HepG2 (cell line): ENCODE results near the gene HOXA6. TPM values are rescaled to one million over a fixed set of nuclear protein-coding genes. Genes with fewer than 3 reads are reported as not detected.
A peak's percentile ranks its signal among the peaks of the same experiment; 100 is the strongest.

Source experiments
- ATF1 ChIP-seq: IDR thresholded peaks from 2 replicates; pipeline ENCODE4 v1.6.1; 2016; ENCODE audit warnings: mild to moderate bottlenecking, control low read depth
- CCDC6 ChIP-seq: sonication (generic); formaldehyde crosslinking; IDR thresholded peaks from 2 replicates; pipeline ENCODE4 v1.8.1; 2022; ENCODE audit warnings: mild to moderate bottlenecking, missing genetic modification reagents, moderate library complexity
- FOXJ3 ChIP-seq: sonication (generic); formaldehyde crosslinking; IDR thresholded peaks from 2 replicates; pipeline ENCODE4 v1.4.0; 2020; ENCODE audit warnings: missing genetic modification reagents, mild to moderate bottlenecking, borderline replicate concordance
- MYNN ChIP-seq: sonication (generic); formaldehyde crosslinking; IDR thresholded peaks from 2 replicates; pipeline ENCODE4 v1.4.0; 2020; ENCODE audit warnings: mild to moderate bottlenecking, low read depth, missing genetic modification reagents
- SATB2 ChIP-seq: sonication (generic); formaldehyde crosslinking; IDR thresholded peaks from 2 replicates; pipeline ENCODE4 v1.5.0; 2020; ENCODE audit warnings: missing genetic modification reagents
- SP140L ChIP-seq: sonication (generic); formaldehyde crosslinking; IDR thresholded peaks from 2 replicates; pipeline ENCODE4 v1.4.0; 2020; ENCODE audit warnings: missing genetic modification reagents, borderline replicate concordance
- TCF7 ChIP-seq: sonication (generic); IDR thresholded peaks from 2 replicates; pipeline ENCODE4 v1.6.1; 2016; ENCODE audit warnings: antibody characterized with exemption, low read depth
- ZNF446 ChIP-seq: sonication (generic); formaldehyde crosslinking; IDR thresholded peaks from 2 replicates; pipeline ENCODE4 v1.5.0; 2020; ENCODE audit warnings: mild to moderate bottlenecking, missing genetic modification reagents
- ZNF7 ChIP-seq: IDR thresholded peaks from 2 replicates; pipeline ENCODE4 v1.6.1; 2016; ENCODE audit warnings: missing biosample characterization, missing genetic modification reagents
- ZSCAN9 ChIP-seq: IDR thresholded peaks from 2 replicates; pipeline ENCODE4 v1.6.1; 2016; ENCODE audit warnings: borderline replicate concordance
- polyA plus RNA-seq, 8 experiments: library from polyadenylated mRNA; depleted of rRNA in 3 of 8; stranded (reverse) in 7 of 8; unstranded in 1 of 8; fragments of >200 nt; fragmentation: Illumina TruSeq in 4 of 8; extraction: Trizol in 4 of 8; gene quantifications; 2 replicates each; pipeline versions ENCODE4 v1.2.1 to v1.2.3, GENCODE V29; 2011 to 2016; ENCODE audit warnings: low read depth in 4 of 8, missing spikeins in 1 of 8, mixed read lengths in 1 of 8; ENCODE audit not compliant: insufficient read depth in 1 of 8
- total RNA-seq, 5 experiments: library from RNA; depleted of rRNA; stranded (reverse); fragments of >200 nt; fragmentation: Illumina TruSeq; extraction: Trizol; gene quantifications; 2 replicates each; pipeline ENCODE4 v1.2.3, GENCODE V29; 2016; ENCODE audit warnings: low read depth in 1 of 5
- TF ChIP-seq, protein P1 (sequence below): sonication (generic); formaldehyde crosslinking; IDR thresholded peaks from 2 replicates; pipeline ENCODE4 v1.4.0; 2020; ENCODE audit warnings: missing genetic modification reagents
- TF ChIP-seq, protein P2 (sequence below): sonication (generic); formaldehyde crosslinking; IDR thresholded peaks from 2 replicates; pipeline ENCODE4 v1.4.0; 2020; ENCODE audit warnings: missing genetic modification reagents, borderline replicate concordance
- TF ChIP-seq, protein P3 (sequence below): sonication (generic); formaldehyde crosslinking; IDR thresholded peaks from 2 replicates; pipeline ENCODE4 v1.9.0; 2021; ENCODE audit warnings: missing genetic modification reagents, mild to moderate bottlenecking, borderline replicate concordance
- TF ChIP-seq, protein P4 (sequence below): sonication (generic); formaldehyde crosslinking; IDR thresholded peaks from 2 replicates; pipeline ENCODE4 v1.9.0; 2021; ENCODE audit warnings: missing genetic modification reagents, borderline replicate concordance
- TF ChIP-seq, protein P5 (sequence below): sonication (generic); formaldehyde crosslinking; IDR thresholded peaks from 2 replicates; pipeline ENCODE4 v1.4.0; 2020; ENCODE audit warnings: missing genetic modification reagents

The HOXA6 gene
- total and polyA plus RNA-seq, 2 of the 13 experiments (the other 11 are each of a cell fraction or from before 2014, with no cell fraction given): 1.3 to 1.5 TPM

DNA sequence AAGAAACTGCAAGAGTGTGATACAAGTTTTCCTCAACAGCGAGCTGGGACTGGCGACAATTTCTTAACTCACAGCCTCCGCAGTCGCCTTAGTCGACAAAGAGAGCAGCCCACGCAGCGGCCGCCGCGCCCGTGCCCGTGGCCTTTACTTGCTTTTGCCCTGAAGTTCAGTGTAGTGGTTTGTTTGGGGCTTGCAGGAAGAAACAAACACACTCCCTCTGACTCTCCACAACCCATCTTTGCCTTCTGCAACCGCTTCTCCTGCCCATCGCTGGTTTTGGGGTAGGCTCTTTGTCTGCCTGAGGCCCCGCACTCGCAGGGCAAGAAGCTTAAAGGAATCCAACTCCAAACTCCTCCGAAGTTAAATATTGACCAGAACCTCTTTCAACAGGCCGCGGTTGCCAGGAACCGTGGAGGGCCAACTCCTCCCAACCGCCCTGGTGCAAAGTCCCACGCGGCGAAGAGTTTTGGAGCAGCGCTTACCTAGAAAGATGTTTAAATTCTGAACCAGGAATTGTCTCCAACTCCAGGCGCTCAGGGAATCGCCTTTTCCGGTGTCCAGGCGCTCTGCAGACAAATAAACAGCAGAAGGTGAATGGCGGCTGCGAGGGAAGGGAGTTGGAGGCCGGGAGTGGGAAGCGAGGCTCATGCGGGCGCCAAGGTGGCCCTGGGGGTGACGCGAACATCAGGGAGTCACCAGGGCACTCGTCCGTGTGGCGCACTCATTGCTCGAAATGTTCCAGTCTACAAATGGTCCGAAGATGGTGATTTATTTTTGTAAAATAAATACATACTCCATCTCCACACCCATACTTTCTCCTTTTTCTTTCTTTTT lies 25.3 kb downstream of the HOXA6 start (continued):
- TF ChIP-seq, protein P1, sequence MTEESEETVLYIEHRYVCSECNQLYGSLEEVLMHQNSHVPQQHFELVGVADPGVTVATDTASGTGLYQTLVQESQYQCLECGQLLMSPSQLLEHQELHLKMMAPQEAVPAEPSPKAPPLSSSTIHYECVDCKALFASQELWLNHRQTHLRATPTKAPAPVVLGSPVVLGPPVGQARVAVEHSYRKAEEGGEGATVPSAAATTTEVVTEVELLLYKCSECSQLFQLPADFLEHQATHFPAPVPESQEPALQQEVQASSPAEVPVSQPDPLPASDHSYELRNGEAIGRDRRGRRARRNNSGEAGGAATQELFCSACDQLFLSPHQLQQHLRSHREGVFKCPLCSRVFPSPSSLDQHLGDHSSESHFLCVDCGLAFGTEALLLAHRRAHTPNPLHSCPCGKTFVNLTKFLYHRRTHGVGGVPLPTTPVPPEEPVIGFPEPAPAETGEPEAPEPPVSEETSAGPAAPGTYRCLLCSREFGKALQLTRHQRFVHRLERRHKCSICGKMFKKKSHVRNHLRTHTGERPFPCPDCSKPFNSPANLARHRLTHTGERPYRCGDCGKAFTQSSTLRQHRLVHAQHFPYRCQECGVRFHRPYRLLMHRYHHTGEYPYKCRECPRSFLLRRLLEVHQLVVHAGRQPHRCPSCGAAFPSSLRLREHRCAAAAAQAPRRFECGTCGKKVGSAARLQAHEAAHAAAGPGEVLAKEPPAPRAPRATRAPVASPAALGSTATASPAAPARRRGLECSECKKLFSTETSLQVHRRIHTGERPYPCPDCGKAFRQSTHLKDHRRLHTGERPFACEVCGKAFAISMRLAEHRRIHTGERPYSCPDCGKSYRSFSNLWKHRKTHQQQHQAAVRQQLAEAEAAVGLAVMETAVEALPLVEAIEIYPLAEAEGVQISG (CRISPR knock-in tag): peak; percentile 75
- TF ChIP-seq ZNF7 (CRISPR knock-in tag): no peak
- peak; percentile 16; the same call in 1 of the 2 replicates for TF ChIP-seq FOXJ3 (CRISPR knock-in tag)
- TF ChIP-seq, protein P2, sequence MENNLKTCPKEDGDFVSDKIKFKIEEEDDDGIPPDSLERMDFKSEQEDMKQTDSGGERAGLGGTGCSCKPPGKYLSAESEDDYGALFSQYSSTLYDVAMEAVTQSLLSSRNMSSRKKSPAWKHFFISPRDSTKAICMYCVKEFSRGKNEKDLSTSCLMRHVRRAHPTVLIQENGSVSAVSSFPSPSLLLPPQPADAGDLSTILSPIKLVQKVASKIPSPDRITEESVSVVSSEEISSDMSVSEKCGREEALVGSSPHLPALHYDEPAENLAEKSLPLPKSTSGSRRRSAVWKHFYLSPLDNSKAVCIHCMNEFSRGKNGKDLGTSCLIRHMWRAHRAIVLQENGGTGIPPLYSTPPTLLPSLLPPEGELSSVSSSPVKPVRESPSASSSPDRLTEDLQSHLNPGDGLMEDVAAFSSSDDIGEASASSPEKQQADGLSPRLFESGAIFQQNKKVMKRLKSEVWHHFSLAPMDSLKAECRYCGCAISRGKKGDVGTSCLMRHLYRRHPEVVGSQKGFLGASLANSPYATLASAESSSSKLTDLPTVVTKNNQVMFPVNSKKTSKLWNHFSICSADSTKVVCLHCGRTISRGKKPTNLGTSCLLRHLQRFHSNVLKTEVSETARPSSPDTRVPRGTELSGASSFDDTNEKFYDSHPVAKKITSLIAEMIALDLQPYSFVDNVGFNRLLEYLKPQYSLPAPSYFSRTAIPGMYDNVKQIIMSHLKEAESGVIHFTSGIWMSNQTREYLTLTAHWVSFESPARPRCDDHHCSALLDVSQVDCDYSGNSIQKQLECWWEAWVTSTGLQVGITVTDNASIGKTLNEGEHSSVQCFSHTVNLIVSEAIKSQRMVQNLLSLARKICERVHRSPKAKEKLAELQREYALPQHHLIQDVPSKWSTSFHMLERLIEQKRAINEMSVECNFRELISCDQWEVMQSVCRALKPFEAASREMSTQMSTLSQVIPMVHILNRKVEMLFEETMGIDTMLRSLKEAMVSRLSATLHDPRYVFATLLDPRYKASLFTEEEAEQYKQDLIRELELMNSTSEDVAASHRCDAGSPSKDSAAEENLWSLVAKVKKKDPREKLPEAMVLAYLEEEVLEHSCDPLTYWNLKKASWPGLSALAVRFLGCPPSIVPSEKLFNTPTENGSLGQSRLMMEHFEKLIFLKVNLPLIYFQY (CRISPR knock-in tag): no peak
- no peak for TF ChIP-seq SP140L (CRISPR knock-in tag)
- TF ChIP-seq, protein P3, sequence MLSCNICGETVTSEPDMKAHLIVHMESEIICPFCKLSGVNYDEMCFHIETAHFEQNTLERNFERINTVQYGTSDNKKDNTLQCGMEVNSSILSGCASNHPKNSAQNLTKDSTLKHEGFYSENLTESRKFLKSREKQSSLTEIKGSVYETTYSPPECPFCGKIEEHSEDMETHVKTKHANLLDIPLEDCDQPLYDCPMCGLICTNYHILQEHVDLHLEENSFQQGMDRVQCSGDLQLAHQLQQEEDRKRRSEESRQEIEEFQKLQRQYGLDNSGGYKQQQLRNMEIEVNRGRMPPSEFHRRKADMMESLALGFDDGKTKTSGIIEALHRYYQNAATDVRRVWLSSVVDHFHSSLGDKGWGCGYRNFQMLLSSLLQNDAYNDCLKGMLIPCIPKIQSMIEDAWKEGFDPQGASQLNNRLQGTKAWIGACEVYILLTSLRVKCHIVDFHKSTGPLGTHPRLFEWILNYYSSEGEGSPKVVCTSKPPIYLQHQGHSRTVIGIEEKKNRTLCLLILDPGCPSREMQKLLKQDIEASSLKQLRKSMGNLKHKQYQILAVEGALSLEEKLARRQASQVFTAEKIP: no peak
- TF ChIP-seq MYNN: no peak
- TF ChIP-seq, protein P4, sequence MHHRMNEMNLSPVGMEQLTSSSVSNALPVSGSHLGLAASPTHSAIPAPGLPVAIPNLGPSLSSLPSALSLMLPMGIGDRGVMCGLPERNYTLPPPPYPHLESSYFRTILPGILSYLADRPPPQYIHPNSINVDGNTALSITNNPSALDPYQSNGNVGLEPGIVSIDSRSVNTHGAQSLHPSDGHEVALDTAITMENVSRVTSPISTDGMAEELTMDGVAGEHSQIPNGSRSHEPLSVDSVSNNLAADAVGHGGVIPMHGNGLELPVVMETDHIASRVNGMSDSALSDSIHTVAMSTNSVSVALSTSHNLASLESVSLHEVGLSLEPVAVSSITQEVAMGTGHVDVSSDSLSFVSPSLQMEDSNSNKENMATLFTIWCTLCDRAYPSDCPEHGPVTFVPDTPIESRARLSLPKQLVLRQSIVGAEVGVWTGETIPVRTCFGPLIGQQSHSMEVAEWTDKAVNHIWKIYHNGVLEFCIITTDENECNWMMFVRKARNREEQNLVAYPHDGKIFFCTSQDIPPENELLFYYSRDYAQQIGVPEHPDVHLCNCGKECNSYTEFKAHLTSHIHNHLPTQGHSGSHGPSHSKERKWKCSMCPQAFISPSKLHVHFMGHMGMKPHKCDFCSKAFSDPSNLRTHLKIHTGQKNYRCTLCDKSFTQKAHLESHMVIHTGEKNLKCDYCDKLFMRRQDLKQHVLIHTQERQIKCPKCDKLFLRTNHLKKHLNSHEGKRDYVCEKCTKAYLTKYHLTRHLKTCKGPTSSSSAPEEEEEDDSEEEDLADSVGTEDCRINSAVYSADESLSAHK (CRISPR knock-in tag): no peak
- TF ChIP-seq TCF7: peak; percentile 92
- TF ChIP-seq, protein P5, sequence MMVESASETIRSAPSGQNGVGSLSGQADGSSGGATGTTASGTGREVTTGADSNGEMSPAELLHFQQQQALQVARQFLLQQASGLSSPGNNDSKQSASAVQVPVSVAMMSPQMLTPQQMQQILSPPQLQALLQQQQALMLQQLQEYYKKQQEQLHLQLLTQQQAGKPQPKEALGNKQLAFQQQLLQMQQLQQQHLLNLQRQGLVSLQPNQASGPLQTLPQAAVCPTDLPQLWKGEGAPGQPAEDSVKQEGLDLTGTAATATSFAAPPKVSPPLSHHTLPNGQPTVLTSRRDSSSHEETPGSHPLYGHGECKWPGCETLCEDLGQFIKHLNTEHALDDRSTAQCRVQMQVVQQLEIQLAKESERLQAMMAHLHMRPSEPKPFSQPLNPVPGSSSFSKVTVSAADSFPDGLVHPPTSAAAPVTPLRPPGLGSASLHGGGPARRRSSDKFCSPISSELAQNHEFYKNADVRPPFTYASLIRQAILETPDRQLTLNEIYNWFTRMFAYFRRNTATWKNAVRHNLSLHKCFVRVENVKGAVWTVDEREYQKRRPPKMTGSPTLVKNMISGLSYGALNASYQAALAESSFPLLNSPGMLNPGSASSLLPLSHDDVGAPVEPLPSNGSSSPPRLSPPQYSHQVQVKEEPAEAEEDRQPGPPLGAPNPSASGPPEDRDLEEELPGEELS (CRISPR knock-in tag): peak; percentile 63
- TF ChIP-seq CCDC6: peak; percentile 69; the same call in 1 of the 2 replicates
- TF ChIP-seq ATF1 (CRISPR knock-in tag): no peak
- TF ChIP-seq ZNF446 (CRISPR knock-in tag): no peak
- no peak; the same call in 1 of the 2 replicates for TF ChIP-seq SATB2
- peak; percentile 53 for TF ChIP-seq ZSCAN9 (CRISPR knock-in tag)
